T47D (cell line): ENCODE results near the gene FUT6.
"Not testable (repeated sequence)": the region's sequence is repeated elsewhere in the genome, so short reads cannot be mapped to it uniquely, and the experiment has no call there.

Source experiments
- DNase-seq, 2 experiments: peaks; one replicate each; pipeline versions ENCODE4 v3.0.0 to v3.0.0-alpha.2; 2011 to 2012; ENCODE audit warnings: low read depth in 1 of 2, low spot score in 1 of 2
- JUND ChIP-seq: IDR thresholded peaks from 2 replicates; pipeline ENCODE4 v1.6.1; 2012; ENCODE audit warnings: low read depth
- in situ Hi-C: cut with HindIII; loops from 2 replicates; pipeline ENCODE4 v1.10.0; 2016; ENCODE audit warnings: low sequenced_read_pairs, low pct_unique_long_range_greater_than_20kb

FUT6 gene

GRCh38 chr19:5839065-5840017 is at the start of gene FUT6:
Gene FUT6, minus strand, starts transcription at chr19:5839702. Its CDS starts 7,135 bp downstream, at chr19:5832567.
- DNase-seq: no peak
- in situ Hi-C loops: no loop called here
- TF ChIP-seq JUND: no peak

GRCh38 chr19:5884065-5884811 is 44.7 kb upstream of the FUT6 start:
- in situ Hi-C loops, DNase-seq: not testable (repeated sequence)

GRCh38 chr19:5883157-5883873 is 43.8 kb upstream of the FUT6 start:
- in situ Hi-C loops, DNase-seq: not testable (repeated sequence)

- DNase-seq: no peak
- in situ Hi-C loops: no loop called here
- no peak for TF ChIP-seq JUND
These were observed 43.0 kb upstream of the FUT6 start for GRCh38 chr19:5882421-5882968.

- no peak for TF ChIP-seq JUND
- in situ Hi-C loops: no loop called here
- no peak for DNase-seq
These were observed 42.2 kb upstream of the FUT6 start for GRCh38 chr19:5881543-5882299.

GRCh38 chr19:5880604-5881078 is 41.1 kb upstream of the FUT6 start:
- no peak for DNase-seq
- no peak for TF ChIP-seq JUND
- in situ Hi-C loops: no loop called here

GRCh38 chr19:5880196-5880595 is 40.7 kb upstream of the FUT6 start:
- in situ Hi-C loops: no loop called here
- TF ChIP-seq JUND: no peak
- DNase-seq: no peak

- in situ Hi-C loops: no loop called here
- DNase-seq: no peak
- no peak for TF ChIP-seq JUND
These were observed 38.4 kb upstream of the FUT6 start for GRCh38 chr19:5877882-5878281.

GRCh38 chr19:5877427-5877826 is 37.9 kb upstream of the FUT6 start:
- no peak for TF ChIP-seq JUND
- no peak for DNase-seq
- in situ Hi-C loops: no loop called here

GRCh38 chr19:5874496-5874895 is 35.0 kb upstream of the FUT6 start:
- DNase-seq, in situ Hi-C loops: not testable (repeated sequence)

GRCh38 chr19:5873617-5874199 is 34.2 kb upstream of the FUT6 start:
- in situ Hi-C loops: no loop called here

More at GRCh38 chr19:5873617-5874199, 34.2 kb upstream of the FUT6 start:
- no peak for TF ChIP-seq JUND
- DNase-seq: no peak
